Left kidney (tissue), 2 donors: ENCODE measurements around the gene ARHGEF26. TPM values are rescaled to one million over a fixed set of nuclear protein-coding genes. Genes with fewer than 3 reads are reported as not detected.

Source experiments
- DNase-seq: peaks from one replicate; pipeline ENCODE4 v3.0.0-alpha.2; 2013
- polyA plus RNA-seq: library from polyadenylated mRNA; unstranded; fragments of 120-200 nt; gene quantifications from one replicate; pipeline ENCODE4 v1.2.1, GENCODE V29; 2013; ENCODE audit not compliant: insufficient read length

The ARHGEF26 gene
- polyA plus RNA-seq, 1 donor = 20.1 TPM

DNA sequence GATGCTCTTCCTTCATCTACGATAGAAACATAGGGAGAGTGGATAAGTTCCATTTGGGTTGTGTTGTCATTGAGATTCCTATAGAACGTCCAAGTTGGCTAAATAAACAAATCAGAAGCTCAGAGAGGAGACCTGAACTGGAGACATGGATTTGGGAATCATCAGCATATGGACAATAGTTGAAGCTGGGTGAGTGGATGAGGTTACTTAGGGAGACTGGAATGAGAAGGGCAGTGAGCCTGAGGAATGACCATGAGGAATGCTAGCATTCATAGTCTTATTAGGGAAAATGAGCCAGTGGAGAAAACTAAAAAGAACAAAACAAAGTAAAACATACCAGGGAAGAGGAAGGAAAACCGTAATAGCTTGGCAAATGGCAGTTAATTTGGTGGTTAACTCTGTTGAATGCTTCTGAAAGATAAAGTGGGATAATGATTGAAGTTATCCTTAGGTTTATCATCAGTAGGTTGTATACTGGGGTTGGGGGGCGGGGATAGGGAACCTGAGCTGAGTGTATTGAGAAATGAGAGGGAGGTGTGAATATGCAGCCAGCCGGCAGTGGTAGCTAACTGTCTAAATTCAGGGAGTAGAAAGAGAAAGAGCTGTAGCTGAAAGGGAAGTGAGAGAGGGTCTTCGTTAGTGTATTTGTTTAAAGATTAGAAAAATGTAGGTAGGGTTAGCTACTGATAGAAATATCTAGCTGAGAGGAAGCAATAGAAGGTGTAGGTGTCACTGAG is 74.6 kb downstream of the ARHGEF26 start:
- DNase-seq = no peak

- DNase-seq = no peak
Observed at GRCh38 chr3:154197751-154198150, 76.6 kb downstream of the ARHGEF26 start.

GRCh38 chr3:154209499-154209898 is 88.3 kb downstream of the ARHGEF26 start:
- DNase-seq = no peak

DNA sequence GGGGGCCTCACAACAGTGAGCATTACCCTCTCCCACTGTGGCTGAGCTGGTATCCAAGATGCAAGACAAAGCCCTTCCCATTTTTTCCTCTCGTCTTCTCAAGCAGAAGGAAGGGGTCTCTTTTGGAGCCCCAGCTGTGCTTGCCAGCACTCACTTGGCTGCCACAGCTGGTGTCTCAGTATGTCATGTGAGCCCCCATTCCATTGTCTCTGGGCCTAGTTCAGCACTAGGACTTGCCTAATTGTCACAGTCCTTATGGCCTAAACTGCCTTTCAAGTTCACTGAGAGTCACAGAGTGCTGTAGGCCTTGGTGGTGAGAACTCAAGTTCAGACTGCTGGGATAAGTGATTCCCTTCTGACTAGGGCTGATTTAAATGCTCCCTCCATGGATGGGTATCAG is 89.8 kb downstream of the ARHGEF26 start:
- no peak for DNase-seq

DNA sequence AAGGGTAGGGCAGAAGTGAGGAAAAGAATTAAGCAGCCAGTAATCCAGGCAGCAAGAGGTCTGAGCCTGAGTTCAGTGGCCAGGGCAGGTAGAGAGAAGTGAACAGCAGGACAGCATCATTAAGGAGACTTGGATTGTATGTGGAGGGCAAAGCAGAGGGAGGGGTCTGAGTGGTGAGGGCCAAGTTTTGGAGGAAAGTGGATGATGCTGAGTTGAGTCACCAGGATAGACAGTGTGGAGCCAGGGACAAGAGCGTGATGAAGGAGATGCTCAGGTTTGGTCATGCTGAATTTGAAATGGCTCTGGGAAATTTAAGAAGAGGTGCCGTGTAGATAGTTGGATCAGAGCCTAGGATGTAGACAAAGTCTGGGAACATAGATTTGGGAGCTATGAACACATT is 93.1 kb downstream of the ARHGEF26 start:
- DNase-seq = no peak

- no peak for DNase-seq
Observed at GRCh38 chr3:154217671-154218070, 96.5 kb downstream of the ARHGEF26 start.

DNA sequence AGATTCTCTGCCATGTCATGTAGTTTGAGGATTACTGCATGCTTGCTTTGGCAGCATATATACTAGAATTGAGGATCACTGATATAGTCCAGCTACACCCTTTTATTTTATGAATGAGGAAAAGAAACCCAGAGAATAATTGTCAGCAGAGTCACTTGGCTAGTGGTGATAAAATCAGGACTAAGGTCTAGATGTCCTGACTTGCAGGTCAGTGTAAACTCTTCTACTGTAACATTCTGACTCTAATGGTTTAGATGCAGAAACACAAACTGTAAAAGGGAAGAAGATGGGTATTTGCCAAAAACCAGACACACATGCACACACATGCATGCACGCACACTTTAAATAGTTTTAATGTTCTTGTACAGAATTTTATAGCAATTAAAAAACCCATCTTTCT is 97.5 kb downstream of the ARHGEF26 start:
- DNase-seq = no peak

- DNase-seq = no peak
Observed at GRCh38 chr3:154220462-154220861, 99.3 kb downstream of the ARHGEF26 start.

- DNase-seq = no peak
Observed at GRCh38 chr3:154223519-154223918, 102.3 kb downstream of the ARHGEF26 start.

- no peak for DNase-seq
Observed at GRCh38 chr3:154224366-154224765, 103.2 kb downstream of the ARHGEF26 start.

GRCh38 chr3:154224866-154225265 is 103.7 kb downstream of the ARHGEF26 start:
- no peak for DNase-seq

DNA sequence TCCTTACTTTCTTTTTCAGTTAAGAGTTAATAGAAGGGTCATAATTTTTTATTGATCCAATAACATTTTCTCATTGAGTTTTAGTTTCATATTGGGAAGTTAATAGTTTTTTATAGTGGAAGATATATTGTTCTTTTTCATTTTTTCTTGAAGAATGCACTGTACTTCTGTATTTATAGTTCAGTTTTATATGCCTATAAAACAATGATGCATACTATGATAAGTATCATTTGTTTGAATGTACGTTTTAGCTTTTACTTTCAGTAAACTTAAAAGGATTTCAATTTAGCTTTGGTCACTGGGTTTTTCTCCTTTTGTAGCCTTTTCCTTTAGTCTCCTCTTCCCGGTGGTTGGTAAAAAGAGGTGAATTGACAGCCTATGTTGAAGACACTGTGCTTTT is 104.3 kb downstream of the ARHGEF26 start:
- no peak for DNase-seq

- DNase-seq = peak; percentile 20
Observed at GRCh38 chr3:154227531-154227930, 106.3 kb downstream of the ARHGEF26 start.

DNA sequence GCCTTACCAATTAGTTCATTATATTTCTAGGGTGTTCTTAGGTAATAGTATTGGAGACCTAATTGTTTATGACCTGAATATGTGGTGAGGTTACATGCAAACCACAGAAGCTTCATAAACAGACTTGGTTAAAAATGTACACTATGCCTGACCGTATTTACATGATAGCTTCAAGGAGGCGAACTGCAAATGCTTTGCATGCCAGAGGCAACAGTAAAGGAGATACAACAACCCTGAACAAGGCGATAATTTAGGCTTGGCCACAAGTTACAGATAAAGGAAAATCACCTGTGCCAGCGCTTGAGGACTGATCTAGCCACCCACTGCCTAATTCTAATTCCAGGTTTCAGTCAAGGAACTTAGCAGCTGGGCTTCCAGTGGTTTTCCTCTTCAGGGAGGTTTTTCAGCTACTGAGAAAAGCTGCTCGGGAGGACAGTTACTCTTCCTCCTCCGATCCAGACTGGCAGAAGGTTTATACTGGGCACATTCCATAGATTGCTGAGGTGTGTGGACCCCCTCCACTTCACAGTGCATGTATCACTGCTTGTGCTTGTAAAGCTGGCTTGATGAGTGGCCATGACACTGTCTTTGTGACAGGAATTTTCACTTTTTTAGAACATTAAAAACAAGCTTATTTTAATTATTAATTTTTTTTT is 107.5 kb downstream of the ARHGEF26 start:
- DNase-seq = no peak

DNA sequence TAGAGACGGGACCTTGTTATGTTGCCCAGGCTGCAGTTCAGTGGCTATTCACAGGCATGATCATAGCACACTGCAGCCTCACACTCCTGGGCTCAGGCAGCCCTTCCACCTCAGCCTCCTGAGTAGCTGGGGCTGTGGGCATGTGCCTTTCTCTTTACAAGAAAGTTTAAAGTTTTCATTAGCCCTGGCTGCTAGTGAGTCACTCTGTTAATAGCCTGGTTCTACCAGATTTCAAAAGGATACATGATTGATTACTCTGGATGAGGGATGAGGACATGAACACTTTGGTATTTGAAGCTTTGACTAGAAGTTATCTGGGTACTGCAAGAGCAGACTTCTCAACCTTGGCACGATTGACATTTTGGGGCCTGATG is 108.0 kb downstream of the ARHGEF26 start:
- DNase-seq = no peak

DNA sequence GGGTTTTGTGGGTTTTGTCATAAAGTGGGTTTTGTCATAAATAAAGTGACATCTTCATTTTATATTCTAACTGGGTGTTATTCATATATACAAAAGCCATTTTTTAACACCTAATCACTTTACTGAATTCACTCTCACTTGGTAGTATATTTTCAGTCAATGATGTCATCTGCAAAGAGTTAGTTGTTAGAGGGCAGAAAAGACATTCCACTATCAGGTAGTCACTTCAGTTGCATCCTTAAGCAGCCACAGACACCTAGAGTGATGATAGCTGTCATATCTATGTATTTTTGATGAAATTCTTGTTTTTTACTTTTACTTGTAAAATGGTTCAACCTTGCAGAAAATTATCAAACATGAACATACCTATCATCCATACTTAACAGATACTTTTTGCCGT is 114.1 kb downstream of the ARHGEF26 start:
- DNase-seq = no peak

- no peak for DNase-seq
Observed at GRCh38 chr3:154236331-154236730, 115.1 kb downstream of the ARHGEF26 start.

DNA sequence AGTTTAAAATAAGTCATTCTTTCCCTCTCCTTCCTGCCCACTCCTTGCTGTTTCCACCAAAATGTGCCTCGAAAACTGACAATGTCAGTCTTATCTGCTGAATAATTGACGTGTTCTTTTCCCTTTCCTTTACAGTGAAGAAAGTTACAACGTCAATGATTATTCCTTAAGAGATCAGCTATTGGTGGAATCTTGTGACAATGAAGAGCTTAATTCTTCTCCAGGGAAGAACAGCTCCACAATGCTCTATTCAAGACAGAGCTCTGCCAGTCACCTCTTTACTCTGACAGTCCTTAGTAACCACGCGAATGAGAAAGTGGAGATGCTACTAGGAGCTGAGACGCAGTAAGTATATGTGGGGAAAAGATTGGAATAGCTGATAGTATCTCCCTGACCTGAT is 119.0 kb downstream of the ARHGEF26 start:
- no peak for DNase-seq

GRCh38 chr3:154241496-154241895 is 120.3 kb downstream of the ARHGEF26 start:
- DNase-seq = no peak

- no peak for DNase-seq
Observed at GRCh38 chr3:154242766-154243165, 121.6 kb downstream of the ARHGEF26 start.

GRCh38 chr3:154243353-154243752 is 122.2 kb downstream of the ARHGEF26 start:
- DNase-seq = no peak

DNA sequence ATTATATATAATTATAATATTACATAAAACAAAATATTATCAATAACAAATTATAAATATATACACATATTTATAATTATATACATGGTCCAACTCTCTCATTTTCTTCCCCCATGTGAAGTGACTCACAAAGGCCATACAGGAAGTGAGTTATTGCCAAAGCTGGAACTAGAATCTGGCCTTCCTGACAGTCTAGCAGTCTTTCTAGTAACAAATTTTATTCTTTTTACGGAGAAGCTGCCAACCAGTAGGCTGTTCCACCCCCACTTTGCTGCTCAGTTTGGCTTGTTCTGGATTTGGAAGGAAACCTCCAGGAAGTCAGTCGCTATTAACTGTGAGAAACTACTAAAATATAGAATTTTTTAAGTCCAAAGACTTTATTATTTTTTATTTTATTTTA is 123.5 kb downstream of the ARHGEF26 start:
- no peak for DNase-seq

- DNase-seq = no peak
Observed at GRCh38 chr3:154247806-154248415, 126.7 kb downstream of the ARHGEF26 start.

DNA sequence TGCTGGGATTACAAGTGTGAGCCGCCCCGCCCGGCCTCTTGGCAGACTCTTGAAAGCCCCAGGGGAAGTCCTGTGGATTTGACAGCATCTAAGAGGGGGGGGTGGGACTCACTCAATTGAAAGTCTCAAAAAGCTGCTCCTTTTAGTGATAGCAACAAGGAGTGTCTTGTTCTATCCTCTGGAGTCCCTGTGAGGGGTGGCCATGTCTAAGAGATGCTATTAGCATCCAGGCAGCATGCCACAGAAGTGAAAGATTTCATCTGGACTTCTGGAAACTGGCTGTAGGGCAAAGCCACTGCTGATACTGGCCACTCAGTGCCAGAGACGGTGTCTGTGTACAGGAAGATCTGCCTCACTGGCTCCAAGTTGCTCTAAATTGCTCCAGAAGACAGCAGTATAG is 129.1 kb downstream of the ARHGEF26 start:
- no peak for DNase-seq
